Prostate gland (tissue), 2 donors: Measurements from ENCODE around the gene SAMD8.

Source experiments
- CTCF ChIP-seq, 4 experiments: fragments of 200-600 bp in 2 of 4; fragments of 450-650 bp in 2 of 4; sonication (generic) in 2 of 4; IDR thresholded peaks; 1 replicate in 3 of 4; 2 replicates in 1 of 4; pipeline ENCODE4 v1.5.1; 2016 to 2019; ENCODE audit warnings: antibody characterized with exemption in 4 of 4, mild to moderate bottlenecking in 2 of 4, moderate library complexity in 2 of 4
- POLR2A ChIP-seq: fragments of 450-650 bp; IDR thresholded peaks from one replicate; pipeline ENCODE4 v1.6.1; 2016; ENCODE audit warnings: antibody characterized with exemption, mild to moderate bottlenecking
- POLR2AphosphoS5 ChIP-seq: sonication (generic); formaldehyde crosslinking; IDR thresholded peaks from one replicate; pipeline ENCODE4 v1.6.1; 2017; ENCODE audit warnings: antibody characterized with exemption

GRCh38 chr10:75074711-75075445 is 36.6 kb upstream of the SAMD8 start:
- TF ChIP-seq CTCF (IDR thresholded peaks at IDR 0.05), result no peak
- no peak for TF ChIP-seq POLR2A
- TF ChIP-seq POLR2AphosphoS5, result no peak
